ENCODE data around the gene SKA2.

SKA2 gene

GRCh38 chr17:59115474-59115873 lies 39.5 kb downstream of the SKA2 start:
- no peak for DNase-seq (ENCODE audit: low read depth in 1 of 2, low spot score in 1 of 2)
- H3K27ac ChIP-seq (replicated peaks), result no peak overlapping the region
- no peak overlapping the region for H3K4me3 ChIP-seq (replicated peaks; ENCODE audit: insufficient read depth, low read length)
- no peaks in the 10 kb centered on the region for H3K27me3 ChIP-seq (ENCODE audit: insufficient read depth, poor library complexity, severe bottlenecking)
- TF ChIP-seq SPI1 (IDR thresholded peaks at IDR 0.05; ENCODE audit: borderline replicate concordance, low read depth) (no peak), CTCF (IDR thresholded peaks at IDR 0.05; ENCODE audit: insufficient read depth, low read length) (no peak)

- Histone ChIP-seq H3K27me3 (ENCODE audit: insufficient read depth, poor library complexity, severe bottlenecking) (no peaks in the 10 kb centered on the region), H3K4me3 (replicated peaks; ENCODE audit: insufficient read depth, low read length) (no peak overlapping the region), H3K27ac (replicated peaks) (no peak overlapping the region)
- no peak for DNase-seq (ENCODE audit: low read depth in 1 of 2, low spot score in 1 of 2)
- TF ChIP-seq REST (IDR thresholded peaks at IDR 0.05; ENCODE audit: insufficient replicate concordance, low read depth) (no peak), POLR2AphosphoS5 (IDR thresholded peaks at IDR 0.05; ENCODE audit: low read depth) (no peak), SPI1 (IDR thresholded peaks at IDR 0.05; ENCODE audit: borderline replicate concordance, low read depth) (no peak), CTCF (IDR thresholded peaks at IDR 0.05; ENCODE audit: insufficient read depth, low read length) (no peak), GABPA (IDR thresholded peaks at IDR 0.05; ENCODE audit: low read depth) (no peak)
These were observed 43.4 kb downstream of the SKA2 start for GRCh38 chr17:59111539-59111938.

GRCh38 chr17:59110973-59111372 lies 44.0 kb downstream of the SKA2 start:
- DNase-seq (ENCODE audit: low read depth in 1 of 2, low spot score in 1 of 2), result no peak
- Histone ChIP-seq H3K27me3 (ENCODE audit: insufficient read depth, poor library complexity, severe bottlenecking) (no peaks in the 10 kb centered on the region), H3K27ac (replicated peaks) (no peak overlapping the region), H3K4me3 (replicated peaks; ENCODE audit: insufficient read depth, low read length) (no peak overlapping the region)
- TF ChIP-seq GABPA (IDR thresholded peaks at IDR 0.05; ENCODE audit: low read depth), result no peak
- no peak for TF ChIP-seq CTCF (IDR thresholded peaks at IDR 0.05; ENCODE audit: insufficient read depth, low read length)
- TF ChIP-seq REST (IDR thresholded peaks at IDR 0.05; ENCODE audit: insufficient replicate concordance, low read depth), result no peak
- no peak for TF ChIP-seq POLR2AphosphoS5 (IDR thresholded peaks at IDR 0.05; ENCODE audit: low read depth)
- TF ChIP-seq SPI1 (IDR thresholded peaks at IDR 0.05; ENCODE audit: borderline replicate concordance, low read depth), result no peak

GRCh38 chr17:59108400-59109102 lies 46.4 kb downstream of the SKA2 start:
- H3K27ac ChIP-seq (replicated peaks), result no peak overlapping the region
- H3K27me3 ChIP-seq (ENCODE audit: insufficient read depth, poor library complexity, severe bottlenecking), result no peaks in the 10 kb centered on the region
- DNase-seq (ENCODE audit: low read depth in 1 of 2, low spot score in 1 of 2), result no peak
- TF ChIP-seq SPI1 (IDR thresholded peaks at IDR 0.05; ENCODE audit: borderline replicate concordance, low read depth) (no peak), REST (IDR thresholded peaks at IDR 0.05; ENCODE audit: insufficient replicate concordance, low read depth) (no peak), CTCF (IDR thresholded peaks at IDR 0.05; ENCODE audit: insufficient read depth, low read length) (no peak), POLR2AphosphoS5 (IDR thresholded peaks at IDR 0.05; ENCODE audit: low read depth) (no peak), GABPA (IDR thresholded peaks at IDR 0.05; ENCODE audit: low read depth) (no peak)
- H3K4me3 ChIP-seq (replicated peaks; ENCODE audit: insufficient read depth, low read length), result no peak overlapping the region
